Tibial nerve (tissue), 4 donors: ENCODE results near the gene LPCAT3. TPM values are rescaled to one million over a fixed set of nuclear protein-coding genes. Genes with fewer than 3 reads are reported as not detected.

Experiments
- DNase-seq, 2 donors: peaks; one replicate each; pipeline ENCODE4 v3.0.0-alpha.2; 2019; ENCODE audit warnings: low spot score in 2 of 2
- H3K27ac ChIP-seq, 4 donors: fragments of 200-600 bp; sonication (generic) in 3 of 4; one replicate each; pipeline ENCODE4 v1.5.1; 2017 to 2019; ENCODE audit warnings: mild to moderate bottlenecking in 1 of 4
- H3K27me3 ChIP-seq, 2 donors: fragments of 200-600 bp; sonication (generic) in 1 of 2; one replicate each; pipeline versions ENCODE4 v1.5.1 to v1.6.0; 2017 to 2019
- H3K36me3 ChIP-seq, 3 donors: fragments of 200-600 bp; sonication (generic); one replicate each; pipeline ENCODE4 v1.5.1; 2018 to 2019
- H3K4me1 ChIP-seq, 4 donors: fragments of 200-600 bp; sonication (generic) in 3 of 4; one replicate each; pipeline ENCODE4 v1.5.1; 2017 to 2019
- H3K4me3 ChIP-seq, 4 donors: fragments of 200-600 bp; sonication (generic) in 3 of 4; one replicate each; pipeline ENCODE4 v1.5.1; 2017 to 2019; ENCODE audit warnings: mild to moderate bottlenecking in 1 of 4, moderate library complexity in 1 of 4
- H3K9me3 ChIP-seq, 4 donors: fragments of 200-600 bp; sonication (generic) in 3 of 4; one replicate each; pipeline ENCODE4 v1.5.1; 2017 to 2019
- EP300 ChIP-seq, 2 donors: sonication (generic); formaldehyde crosslinking; IDR thresholded peaks; one replicate each; pipeline ENCODE4 v1.6.1; 2017; ENCODE audit warnings: antibody characterized with exemption in 2 of 2, mild to moderate bottlenecking in 1 of 2
- POLR2A ChIP-seq, 2 donors: fragments of 450-650 bp; IDR thresholded peaks; one replicate each; pipeline ENCODE4 v1.6.1; 2017; ENCODE audit warnings: antibody characterized with exemption in 2 of 2, mild to moderate bottlenecking in 2 of 2, moderate library complexity in 2 of 2
- WGBS, 2 donors: methylation state at CpG; one replicate each; pipeline ENCODE4 v1.1.5; 2018; 5-methylcytosine and 5-hydroxymethylcytosine counted together
- total RNA-seq, 4 donors: library from RNA; depleted of rRNA; stranded (reverse); fragments of >200 nt; gene quantifications; one replicate each; pipeline ENCODE4 v1.1.0, GENCODE V29; 2016
- TF ChIP-seq, protein P1 (sequence below), 5 experiments: fragments of 200-600 bp in 3 of 5; fragments of 450-650 bp in 2 of 5; sonication (generic) in 3 of 5; IDR thresholded peaks; one replicate each; pipeline ENCODE4 v1.5.1; 2016 to 2019; ENCODE audit warnings: antibody characterized with exemption in 5 of 5, mild to moderate bottlenecking in 3 of 5, moderate library complexity in 2 of 5

Gene LPCAT3
- total RNA-seq, 4 donors from 2014 or later: 19.7 to 29.7 (median 23.8) TPM

- H3K36me3 ChIP-seq: peaks cover 0 to 14% (median 0%) of the 10 kb centered on the region in 3 donors
- no peak for DNase-seq
- TF ChIP-seq, protein P1, sequence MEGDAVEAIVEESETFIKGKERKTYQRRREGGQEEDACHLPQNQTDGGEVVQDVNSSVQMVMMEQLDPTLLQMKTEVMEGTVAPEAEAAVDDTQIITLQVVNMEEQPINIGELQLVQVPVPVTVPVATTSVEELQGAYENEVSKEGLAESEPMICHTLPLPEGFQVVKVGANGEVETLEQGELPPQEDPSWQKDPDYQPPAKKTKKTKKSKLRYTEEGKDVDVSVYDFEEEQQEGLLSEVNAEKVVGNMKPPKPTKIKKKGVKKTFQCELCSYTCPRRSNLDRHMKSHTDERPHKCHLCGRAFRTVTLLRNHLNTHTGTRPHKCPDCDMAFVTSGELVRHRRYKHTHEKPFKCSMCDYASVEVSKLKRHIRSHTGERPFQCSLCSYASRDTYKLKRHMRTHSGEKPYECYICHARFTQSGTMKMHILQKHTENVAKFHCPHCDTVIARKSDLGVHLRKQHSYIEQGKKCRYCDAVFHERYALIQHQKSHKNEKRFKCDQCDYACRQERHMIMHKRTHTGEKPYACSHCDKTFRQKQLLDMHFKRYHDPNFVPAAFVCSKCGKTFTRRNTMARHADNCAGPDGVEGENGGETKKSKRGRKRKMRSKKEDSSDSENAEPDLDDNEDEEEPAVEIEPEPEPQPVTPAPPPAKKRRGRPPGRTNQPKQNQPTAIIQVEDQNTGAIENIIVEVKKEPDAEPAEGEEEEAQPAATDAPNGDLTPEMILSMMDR (IDR thresholded peaks at IDR 0.05): no peak
- TF ChIP-seq POLR2A (IDR thresholded peaks at IDR 0.05) (no peak), EP300 (IDR thresholded peaks at IDR 0.05) (no peak)
- WGBS, 2 donors: 74 to 78% methylated on average over 24 to 25 of the region's 25 CpGs
- H3K9me3 ChIP-seq: no peaks in the 10 kb centered on the region
- H3K4me1 ChIP-seq: peaks cover 0 to 42% (median 19%) of the 10 kb centered on the region in 4 donors
- H3K4me3 ChIP-seq: peak within 1 kb of the TSS in 3 of 4 donors; percentile 22 to 49 (median 46)
- no peaks in the 10 kb centered on the region for H3K27me3 ChIP-seq
- peak within 1 kb of the TSS in 3 of 4 donors; percentile 42 to 80 (median 53) for H3K27ac ChIP-seq
These were observed 67.3 kb downstream of the LPCAT3 start, which contains the start of gene PTPN6 for GRCh38 chr12:6950811-6951540. Gene PTPN6 (plus strand): TSS chr12:6951356. CDS start chr12:6951513, 157 bp downstream.

- peaks cover 0 to 18% (median 0%) of the 10 kb centered on the region in 3 donors for H3K36me3 ChIP-seq
- no peak overlapping the region for H3K4me3 ChIP-seq
- WGBS, 2 donors: 55 to 92% methylated on average over 1 of the region's 1 CpG
- DNase-seq: no peak
- peak overlapping the region in 1 of 4 donors; percentile 80 for H3K27ac ChIP-seq
- no peaks in the 10 kb centered on the region for H3K9me3 ChIP-seq
- H3K27me3 ChIP-seq: no peaks in the 10 kb centered on the region
- TF ChIP-seq POLR2A (IDR thresholded peaks at IDR 0.05) (no peak), EP300 (IDR thresholded peaks at IDR 0.05) (no peak)
- TF ChIP-seq, protein P1 (IDR thresholded peaks at IDR 0.05): no peak
- peaks cover 0 to 47% (median 21%) of the 10 kb centered on the region in 4 donors for H3K4me1 ChIP-seq
These were observed 67.9 kb downstream of the LPCAT3 start for GRCh38 chr12:6950401-6950801.

DNA sequence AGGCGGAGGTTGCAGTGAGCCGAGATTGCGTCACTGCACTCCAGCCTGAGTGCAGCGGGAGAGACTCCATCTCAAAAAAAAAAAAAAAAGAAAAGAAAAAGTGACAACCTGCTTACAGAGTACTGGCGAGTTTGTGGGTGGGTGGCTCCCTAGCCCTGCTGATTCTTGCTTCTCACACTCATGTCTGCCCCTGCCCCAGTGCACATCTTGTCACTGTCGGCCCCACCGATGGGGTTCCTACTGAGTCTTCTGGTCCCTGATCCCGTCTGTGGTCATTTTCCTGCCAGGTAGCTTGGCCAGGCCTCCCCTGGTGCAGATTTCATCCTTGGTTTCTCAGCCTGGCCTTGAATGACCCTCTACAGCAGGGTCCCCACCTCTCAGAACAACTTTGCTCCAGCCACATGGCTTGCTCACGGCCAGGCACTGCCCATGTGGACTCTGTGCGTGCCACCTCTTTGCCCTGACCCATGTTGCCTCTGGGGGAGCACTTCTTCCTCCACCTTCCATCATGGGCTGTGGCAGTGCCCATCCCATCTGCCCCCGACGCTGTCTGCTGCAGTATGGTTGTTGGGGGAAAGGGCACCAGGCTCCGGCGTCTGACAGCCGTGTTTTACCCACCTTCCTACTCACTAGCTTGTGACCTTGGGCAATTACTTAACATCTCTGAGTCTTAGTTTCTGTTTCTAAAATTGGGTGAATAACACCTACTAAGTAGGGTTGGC, 69.2 kb downstream of the LPCAT3 start:
- DNase-seq: no peak

DNA sequence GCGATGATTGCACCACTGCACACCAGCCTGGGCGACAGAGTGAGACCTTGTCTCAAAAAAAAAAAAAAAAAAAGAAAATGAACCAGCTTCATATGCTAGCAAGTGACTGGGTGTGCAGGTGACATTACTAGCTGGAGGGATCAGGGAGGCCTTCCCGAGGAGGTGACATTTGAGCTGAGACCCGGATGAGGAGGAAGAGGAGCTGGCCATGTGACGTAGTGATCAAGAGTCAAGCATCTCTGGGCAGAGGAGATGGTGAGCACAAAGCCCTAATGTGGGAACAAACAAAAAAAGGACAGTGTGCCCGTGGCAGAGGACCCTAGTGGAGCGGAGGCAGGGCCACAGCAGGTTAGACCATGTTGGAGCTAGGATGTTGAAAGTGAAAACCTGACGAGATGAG, 70.7 kb downstream of the LPCAT3 start:
- Histone ChIP-seq H3K27ac (no peak overlapping the region), H3K9me3 (no peaks in the 10 kb centered on the region), H3K4me3 (no peak overlapping the region), H3K27me3 (no peaks in the 10 kb centered on the region), H3K4me1 (peaks cover 0 to 44% (median 27%) of the 10 kb centered on the region in 4 donors), H3K36me3 (peaks cover 0 to 18% (median 0%) of the 10 kb centered on the region in 3 donors)
- no peak for DNase-seq
- WGBS, 2 donors: 83 to 88% methylated on average over 8 of the region's 8 CpGs
- TF ChIP-seq EP300 (IDR thresholded peaks at IDR 0.05) (no peak), POLR2A (IDR thresholded peaks at IDR 0.05) (no peak)
- TF ChIP-seq, protein P1 (IDR thresholded peaks at IDR 0.05): no peak

More for the DNA sequence above, 69.2 kb downstream of the LPCAT3 start:
- Histone ChIP-seq H3K27me3 (no peaks in the 10 kb centered on the region), H3K4me1 (peaks cover 0 to 45% (median 19%) of the 10 kb centered on the region in 4 donors), H3K4me3 (no peak overlapping the region), H3K36me3 (peaks cover 0 to 18% (median 0%) of the 10 kb centered on the region in 3 donors), H3K9me3 (no peaks in the 10 kb centered on the region), H3K27ac (peak overlapping the region in 1 of 4 donors; percentile 65)
- TF ChIP-seq, protein P1 (IDR thresholded peaks at IDR 0.05): no peak
- TF ChIP-seq EP300 (IDR thresholded peaks at IDR 0.05) (no peak), POLR2A (IDR thresholded peaks at IDR 0.05) (no peak)
- 79 to 85% methylated on average over 15 of the region's 15 CpGs for WGBS, 2 donors
